ENCODE data around the gene RAB27B.
"Not testable (repeated sequence)": the region's sequence is repeated elsewhere in the genome, so short reads cannot be mapped to it uniquely, and the experiment has no call there.

RAB27B gene

DNA sequence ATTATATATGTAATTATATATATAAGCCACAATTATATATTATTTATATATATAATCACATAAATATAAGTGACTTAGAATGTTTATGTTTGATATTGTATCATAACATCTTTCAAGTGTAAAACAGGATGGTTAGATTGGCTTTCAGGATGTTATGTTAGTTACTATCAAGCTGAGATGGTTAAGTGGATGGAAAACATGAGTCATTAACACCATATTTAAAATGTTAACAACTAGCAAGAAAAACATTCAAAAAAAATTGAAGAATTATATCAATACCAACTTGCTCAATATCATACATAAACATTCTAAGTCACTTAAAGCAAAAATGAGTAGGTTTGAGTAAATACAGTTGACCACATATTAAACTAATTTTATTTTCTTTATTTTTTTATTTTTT, 21.8 kb upstream of the RAB27B start:
- no peak for ATAC-seq
- TF ChIP-seq ARNTL (CRISPR knock-in tag; IDR thresholded peaks at IDR 0.05; ENCODE audit: borderline replicate concordance, low read depth) (no peak), ZFP3 (CRISPR knock-in tag; IDR thresholded peaks at IDR 0.05) (no peak), TCF4 (CRISPR knock-in tag; IDR thresholded peaks at IDR 0.05; ENCODE audit: borderline replicate concordance) (no peak), OSR1 (CRISPR knock-in tag; IDR thresholded peaks at IDR 0.05) (no peak), BACH2 (CRISPR knock-in tag; IDR thresholded peaks at IDR 0.05; ENCODE audit: borderline replicate concordance) (no peak), TOX (CRISPR knock-in tag; IDR thresholded peaks at IDR 0.05; ENCODE audit: borderline replicate concordance) (no peak), ZNF565 (CRISPR knock-in tag; conservative IDR thresholded peaks at IDR 0.05; ENCODE audit: low read depth) (no peak), ISL1 (CRISPR knock-in tag; IDR thresholded peaks at IDR 0.05) (no peak), ZNF70 (CRISPR knock-in tag; IDR thresholded peaks at IDR 0.05) (no peak), SNAI2 (CRISPR knock-in tag; IDR thresholded peaks at IDR 0.05) (no peak), GLIS3 (CRISPR knock-in tag; IDR thresholded peaks at IDR 0.05) (no peak), CSDC2 (CRISPR knock-in tag; IDR thresholded peaks at IDR 0.05) (no peak), ZNF8 (CRISPR knock-in tag; IDR thresholded peaks at IDR 0.05) (no peak), PPARA (CRISPR knock-in tag; IDR thresholded peaks at IDR 0.05; ENCODE audit: borderline replicate concordance) (no peak), RARB (CRISPR knock-in tag; IDR thresholded peaks at IDR 0.05) (no peak), ZFP30 (CRISPR knock-in tag; IDR thresholded peaks at IDR 0.05) (no peak)
- TF ChIP-seq, protein P1, sequence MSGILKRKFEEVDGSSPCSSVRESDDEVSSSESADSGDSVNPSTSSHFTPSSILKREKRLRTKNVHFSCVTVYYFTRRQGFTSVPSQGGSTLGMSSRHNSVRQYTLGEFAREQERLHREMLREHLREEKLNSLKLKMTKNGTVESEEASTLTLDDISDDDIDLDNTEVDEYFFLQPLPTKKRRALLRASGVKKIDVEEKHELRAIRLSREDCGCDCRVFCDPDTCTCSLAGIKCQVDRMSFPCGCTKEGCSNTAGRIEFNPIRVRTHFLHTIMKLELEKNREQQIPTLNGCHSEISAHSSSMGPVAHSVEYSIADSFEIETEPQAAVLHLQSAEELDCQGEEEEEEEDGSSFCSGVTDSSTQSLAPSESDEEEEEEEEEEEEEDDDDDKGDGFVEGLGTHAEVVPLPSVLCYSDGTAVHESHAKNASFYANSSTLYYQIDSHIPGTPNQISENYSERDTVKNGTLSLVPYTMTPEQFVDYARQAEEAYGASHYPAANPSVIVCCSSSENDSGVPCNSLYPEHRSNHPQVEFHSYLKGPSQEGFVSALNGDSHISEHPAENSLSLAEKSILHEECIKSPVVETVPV (CRISPR knock-in tag; IDR thresholded peaks at IDR 0.05) = no peak
- TF ChIP-seq, protein P2, sequence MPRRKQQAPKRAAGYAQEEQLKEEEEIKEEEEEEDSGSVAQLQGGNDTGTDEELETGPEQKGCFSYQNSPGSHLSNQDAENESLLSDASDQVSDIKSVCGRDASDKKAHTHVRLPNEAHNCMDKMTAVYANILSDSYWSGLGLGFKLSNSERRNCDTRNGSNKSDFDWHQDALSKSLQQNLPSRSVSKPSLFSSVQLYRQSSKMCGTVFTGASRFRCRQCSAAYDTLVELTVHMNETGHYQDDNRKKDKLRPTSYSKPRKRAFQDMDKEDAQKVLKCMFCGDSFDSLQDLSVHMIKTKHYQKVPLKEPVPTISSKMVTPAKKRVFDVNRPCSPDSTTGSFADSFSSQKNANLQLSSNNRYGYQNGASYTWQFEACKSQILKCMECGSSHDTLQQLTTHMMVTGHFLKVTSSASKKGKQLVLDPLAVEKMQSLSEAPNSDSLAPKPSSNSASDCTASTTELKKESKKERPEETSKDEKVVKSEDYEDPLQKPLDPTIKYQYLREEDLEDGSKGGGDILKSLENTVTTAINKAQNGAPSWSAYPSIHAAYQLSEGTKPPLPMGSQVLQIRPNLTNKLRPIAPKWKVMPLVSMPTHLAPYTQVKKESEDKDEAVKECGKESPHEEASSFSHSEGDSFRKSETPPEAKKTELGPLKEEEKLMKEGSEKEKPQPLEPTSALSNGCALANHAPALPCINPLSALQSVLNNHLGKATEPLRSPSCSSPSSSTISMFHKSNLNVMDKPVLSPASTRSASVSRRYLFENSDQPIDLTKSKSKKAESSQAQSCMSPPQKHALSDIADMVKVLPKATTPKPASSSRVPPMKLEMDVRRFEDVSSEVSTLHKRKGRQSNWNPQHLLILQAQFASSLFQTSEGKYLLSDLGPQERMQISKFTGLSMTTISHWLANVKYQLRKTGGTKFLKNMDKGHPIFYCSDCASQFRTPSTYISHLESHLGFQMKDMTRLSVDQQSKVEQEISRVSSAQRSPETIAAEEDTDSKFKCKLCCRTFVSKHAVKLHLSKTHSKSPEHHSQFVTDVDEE (CRISPR knock-in tag; IDR thresholded peaks at IDR 0.05) = no peak
- TF ChIP-seq, protein P3, sequence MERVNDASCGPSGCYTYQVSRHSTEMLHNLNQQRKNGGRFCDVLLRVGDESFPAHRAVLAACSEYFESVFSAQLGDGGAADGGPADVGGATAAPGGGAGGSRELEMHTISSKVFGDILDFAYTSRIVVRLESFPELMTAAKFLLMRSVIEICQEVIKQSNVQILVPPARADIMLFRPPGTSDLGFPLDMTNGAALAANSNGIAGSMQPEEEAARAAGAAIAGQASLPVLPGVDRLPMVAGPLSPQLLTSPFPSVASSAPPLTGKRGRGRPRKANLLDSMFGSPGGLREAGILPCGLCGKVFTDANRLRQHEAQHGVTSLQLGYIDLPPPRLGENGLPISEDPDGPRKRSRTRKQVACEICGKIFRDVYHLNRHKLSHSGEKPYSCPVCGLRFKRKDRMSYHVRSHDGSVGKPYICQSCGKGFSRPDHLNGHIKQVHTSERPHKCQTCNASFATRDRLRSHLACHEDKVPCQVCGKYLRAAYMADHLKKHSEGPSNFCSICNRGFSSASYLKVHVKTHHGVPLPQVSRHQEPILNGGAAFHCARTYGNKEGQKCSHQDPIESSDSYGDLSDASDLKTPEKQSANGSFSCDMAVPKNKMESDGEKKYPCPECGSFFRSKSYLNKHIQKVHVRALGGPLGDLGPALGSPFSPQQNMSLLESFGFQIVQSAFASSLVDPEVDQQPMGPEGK (CRISPR knock-in tag; IDR thresholded peaks at IDR 0.05; ENCODE audit: borderline replicate concordance) = no peak
- TF ChIP-seq, protein P4, sequence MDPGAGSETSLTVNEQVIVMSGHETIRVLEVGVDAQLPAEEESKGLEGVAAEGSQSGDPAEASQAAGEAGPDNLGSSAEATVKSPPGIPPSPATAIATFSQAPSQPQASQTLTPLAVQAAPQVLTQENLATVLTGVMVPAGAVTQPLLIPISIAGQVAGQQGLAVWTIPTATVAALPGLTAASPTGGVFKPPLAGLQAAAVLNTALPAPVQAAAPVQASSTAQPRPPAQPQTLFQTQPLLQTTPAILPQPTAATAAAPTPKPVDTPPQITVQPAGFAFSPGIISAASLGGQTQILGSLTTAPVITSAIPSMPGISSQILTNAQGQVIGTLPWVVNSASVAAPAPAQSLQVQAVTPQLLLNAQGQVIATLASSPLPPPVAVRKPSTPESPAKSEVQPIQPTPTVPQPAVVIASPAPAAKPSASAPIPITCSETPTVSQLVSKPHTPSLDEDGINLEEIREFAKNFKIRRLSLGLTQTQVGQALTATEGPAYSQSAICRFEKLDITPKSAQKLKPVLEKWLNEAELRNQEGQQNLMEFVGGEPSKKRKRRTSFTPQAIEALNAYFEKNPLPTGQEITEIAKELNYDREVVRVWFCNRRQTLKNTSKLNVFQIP (CRISPR knock-in tag; IDR thresholded peaks at IDR 0.05; ENCODE audit: borderline replicate concordance, low read depth) = no peak

DNA sequence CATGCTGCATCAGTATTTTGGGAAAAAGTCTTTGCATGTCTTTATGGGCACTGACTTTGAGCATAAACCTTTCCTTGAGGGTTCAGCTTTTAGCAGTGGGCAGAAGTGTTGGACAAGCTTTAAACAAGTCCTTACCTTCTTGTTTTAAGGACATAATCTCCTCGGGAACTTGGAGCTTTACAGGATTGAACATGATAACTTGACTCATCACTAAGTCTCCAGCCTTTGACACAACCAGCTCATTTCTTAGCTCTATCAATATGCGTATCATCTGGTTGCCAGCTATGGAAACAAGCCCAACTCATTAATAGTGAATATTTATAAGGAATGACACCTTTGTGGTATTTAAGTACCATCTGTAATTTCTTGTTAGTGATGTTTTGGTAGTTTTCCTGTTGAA, 21.0 kb upstream of the RAB27B start:
- no peak for TF ChIP-seq ARNTL (CRISPR knock-in tag; IDR thresholded peaks at IDR 0.05; ENCODE audit: borderline replicate concordance, low read depth)
- TF ChIP-seq ZNF8 (CRISPR knock-in tag; IDR thresholded peaks at IDR 0.05) = no peak
- TF ChIP-seq, protein P1 (CRISPR knock-in tag; IDR thresholded peaks at IDR 0.05) = no peak
- TF ChIP-seq OSR1 (CRISPR knock-in tag; IDR thresholded peaks at IDR 0.05) = no peak
- TF ChIP-seq, protein P3 (CRISPR knock-in tag; IDR thresholded peaks at IDR 0.05; ENCODE audit: borderline replicate concordance) = no peak
- no peak for ATAC-seq

DNA sequence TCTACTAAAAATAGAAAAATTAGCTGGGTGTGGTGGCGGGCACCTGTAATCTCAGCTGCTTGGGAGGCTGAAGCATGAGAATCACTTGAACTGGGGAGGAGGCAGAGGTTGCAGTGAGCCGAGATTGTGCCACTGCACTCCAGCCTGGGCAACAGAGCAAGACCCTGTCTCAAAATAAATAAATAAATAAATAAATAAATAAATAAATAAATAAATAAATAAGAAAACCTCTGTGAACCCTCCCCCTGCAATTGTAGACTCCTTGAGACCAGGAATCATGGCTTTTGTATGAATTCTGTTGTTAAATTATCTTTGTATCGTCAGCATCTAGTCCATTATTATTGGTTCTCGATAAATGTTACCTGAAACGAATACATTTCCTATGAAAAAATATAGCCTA, 17.6 kb upstream of the RAB27B start:
- not testable (repeated sequence) for ATAC-seq

All from SK-N-SH treated with all-trans-retinoic acid at 6 μM for 48 hours (cell line).